ENCODE measurements around the gene RAD23A. TPM values are rescaled to one million over a fixed set of nuclear protein-coding genes. Genes with fewer than 3 reads are reported as not detected.
"Not testable (repeated sequence)": the region's sequence is repeated elsewhere in the genome, so short reads cannot be mapped to it uniquely, and the experiment has no call there.

Gene RAD23A
- total RNA-seq, 1 donor from 2014 or later: 62.1 TPM

GRCh38 chr19:12952488-12953137 is 7.0 kb downstream of the RAD23A start:
- Mint-ChIP-seq H3K36me3 (ENCODE audit: unreplicated experiment) (no peaks in the 10 kb centered on the region), H3K4me3 (ENCODE audit: unreplicated experiment) (peak overlapping the region; percentile 47), H3K27me3 (ENCODE audit: unreplicated experiment) (peaks cover 12% of the 10 kb centered on the region), H3K4me1 (ENCODE audit: low read depth, unreplicated experiment) (peaks cover 26% of the 10 kb centered on the region), H3K9me3 (ENCODE audit: unreplicated experiment) (peaks cover 14% of the 10 kb centered on the region), H3K27ac (ENCODE audit: unreplicated experiment) (peak overlapping the region; percentile 87)
- DNase-seq: no peak
- no peak for TF ChIP-seq CTCF (IDR thresholded peaks at IDR 0.05; ENCODE audit: partially characterized antibody, unreplicated experiment)

- Mint-ChIP-seq H3K27ac (ENCODE audit: unreplicated experiment) (peak overlapping the region; percentile 84), H3K36me3 (ENCODE audit: unreplicated experiment) (no peaks in the 10 kb centered on the region), H3K4me3 (ENCODE audit: unreplicated experiment) (peak overlapping the region; percentile 64), H3K9me3 (ENCODE audit: unreplicated experiment) (peaks cover 12% of the 10 kb centered on the region), H3K4me1 (ENCODE audit: low read depth, unreplicated experiment) (peaks cover 23% of the 10 kb centered on the region), H3K27me3 (ENCODE audit: unreplicated experiment) (peaks cover 10% of the 10 kb centered on the region)
- no peak for DNase-seq
- no peak for TF ChIP-seq CTCF (IDR thresholded peaks at IDR 0.05; ENCODE audit: partially characterized antibody, unreplicated experiment)
Measured at GRCh38 chr19:12953138-12953798, 7.6 kb downstream of the RAD23A start.

- no peaks in the 10 kb centered on the region for H3K36me3 Mint-ChIP-seq (ENCODE audit: unreplicated experiment)
- DNase-seq: no peak
- H3K9me3 Mint-ChIP-seq (ENCODE audit: unreplicated experiment): peaks cover 10% of the 10 kb centered on the region
- peak overlapping the region; percentile 81 for H3K4me3 Mint-ChIP-seq (ENCODE audit: unreplicated experiment)
- no peak for TF ChIP-seq CTCF (IDR thresholded peaks at IDR 0.05; ENCODE audit: partially characterized antibody, unreplicated experiment)
- peaks cover 9% of the 10 kb centered on the region for H3K27me3 Mint-ChIP-seq (ENCODE audit: unreplicated experiment)
- peak overlapping the region; percentile 84 for H3K27ac Mint-ChIP-seq (ENCODE audit: unreplicated experiment)
- H3K4me1 Mint-ChIP-seq (ENCODE audit: low read depth, unreplicated experiment): peaks cover 23% of the 10 kb centered on the region
Measured at GRCh38 chr19:12953799-12954611, 8.3 kb downstream of the RAD23A start.

- no peak for TF ChIP-seq CTCF (IDR thresholded peaks at IDR 0.05; ENCODE audit: partially characterized antibody, unreplicated experiment)
- peaks cover 9% of the 10 kb centered on the region for H3K27me3 Mint-ChIP-seq (ENCODE audit: unreplicated experiment)
- H3K9me3 Mint-ChIP-seq (ENCODE audit: unreplicated experiment): peaks cover 10% of the 10 kb centered on the region
- peak overlapping the region; percentile 81 for H3K4me3 Mint-ChIP-seq (ENCODE audit: unreplicated experiment)
- DNase-seq: no peak
- H3K4me1 Mint-ChIP-seq (ENCODE audit: low read depth, unreplicated experiment): peaks cover 23% of the 10 kb centered on the region
- no peaks in the 10 kb centered on the region for H3K36me3 Mint-ChIP-seq (ENCODE audit: unreplicated experiment)
- H3K27ac Mint-ChIP-seq (ENCODE audit: unreplicated experiment): peak overlapping the region; percentile 84
Measured at GRCh38 chr19:12954612-12954962, 8.9 kb downstream of the RAD23A start.

- peak overlapping the region; percentile 87 for H3K27ac Mint-ChIP-seq (ENCODE audit: unreplicated experiment)
- H3K9me3 Mint-ChIP-seq (ENCODE audit: unreplicated experiment); DNase-seq; H3K36me3 Mint-ChIP-seq (ENCODE audit: unreplicated experiment); H3K27me3 Mint-ChIP-seq (ENCODE audit: unreplicated experiment): not testable (repeated sequence)
- peak overlapping the region; percentile 95 for H3K4me3 Mint-ChIP-seq (ENCODE audit: unreplicated experiment)
- H3K4me1 Mint-ChIP-seq (ENCODE audit: low read depth, unreplicated experiment): peaks cover 23% of the 10 kb centered on the region
Measured at GRCh38 chr19:12955575-12955974, 9.9 kb downstream of the RAD23A start.

All from glutamatergic neuron (in vitro differentiated cells).